H1 (cell line): Measurements from ENCODE around the gene OTOF. TPM values are rescaled to one million over a fixed set of nuclear protein-coding genes. Genes with fewer than 3 reads are reported as not detected.
A peak's percentile ranks its signal among the peaks of the same experiment; 100 is the strongest.

Source experiments
- CTCF ChIA-PET: fragments of 300-600 bp; sonication (Branson Sonifier 250); formaldehyde crosslinking; loops from one replicate; lab custom pipeline; 2021; ENCODE audit not compliant: partially characterized antibody; lab: Charles Lee
- POLR2A ChIA-PET: fragments of 300-600 bp; sonication (Branson Sonifier 250); formaldehyde crosslinking; loops from one replicate; lab custom pipeline; 2021; ENCODE audit warnings: inconsistent platforms; ENCODE audit not compliant: partially characterized antibody; lab: Charles Lee
- DNase-seq, 2 experiments: peaks; one replicate each; pipeline versions ENCODE4 v3.0.0 to v3.0.0-alpha.2; 2010 to 2022; ENCODE audit warnings: low spot score in 2 of 2, low read depth in 1 of 2, mixed read lengths in 1 of 2
- FAIRE-seq: peaks from 2 replicates; lab custom pipeline; 2011; peaks lifted over from hg19 to GRCh38; lab: Jason Lieb, UNC
- H2AFZ ChIP-seq: 2 replicates; pipeline ENCODE4 v1.8.1; 2012; ENCODE audit warnings: low read length, inconsistent platforms
- H2AK5ac ChIP-seq: 2 replicates; pipeline ENCODE4 v1.6.1; 2013; ENCODE audit warnings: low read depth, low read length
- H2BK120ac ChIP-seq: replicated peaks from 2 replicates; pipeline ENCODE3; 2013; ENCODE audit warnings: low read depth, low read length, inconsistent platforms
- H2BK12ac ChIP-seq: 2 replicates; pipeline ENCODE4 v1.6.1; 2013; ENCODE audit warnings: low read depth, low read length
- H2BK15ac ChIP-seq: 2 replicates; pipeline ENCODE4 v1.6.1; 2013; ENCODE audit warnings: low read length
- H2BK20ac ChIP-seq: 2 replicates; pipeline ENCODE4 v1.6.1; 2013; ENCODE audit warnings: low read length
- H2BK5ac ChIP-seq: 2 replicates; pipeline ENCODE4 v1.6.1; 2013; ENCODE audit warnings: low read depth, low read length
- H3K14ac ChIP-seq: 2 replicates; pipeline ENCODE4 v1.6.1; 2013; ENCODE audit warnings: inconsistent platforms; ENCODE audit not compliant: insufficient read length
- H3K18ac ChIP-seq: 2 replicates; pipeline ENCODE4 v1.6.1; 2013; ENCODE audit warnings: low read length; ENCODE audit errors: extremely low read depth
- H3K23ac ChIP-seq: 2 replicates; pipeline ENCODE4 v1.6.1; 2013; ENCODE audit warnings: inconsistent platforms; ENCODE audit not compliant: insufficient read length
- H3K23me2 ChIP-seq: 2 replicates; pipeline ENCODE4 v1.6.1; 2013; ENCODE audit warnings: low read depth, low read length
- H3K27ac ChIP-seq: 2 replicates; pipeline ENCODE4 v1.6.1; 2011; ENCODE audit warnings: low read depth, low read length, inconsistent platforms
- H3K27me3 ChIP-seq, 4 experiments: replicated peaks in 1 of 4; 1 replicate in 1 of 4; 2 replicates in 3 of 4; pipeline versions ENCODE4 v1.6.1 to v1.8.1; 2011 to 2013; ENCODE audit warnings: low read length in 3 of 4, mild to moderate bottlenecking in 3 of 4, inconsistent platforms in 2 of 4, mixed read lengths in 2 of 4, moderate library complexity in 1 of 4; ENCODE audit not compliant: control insufficient read depth in 3 of 4, insufficient read depth in 3 of 4; ENCODE audit errors: extremely low read depth in 1 of 4
- H3K36me3 ChIP-seq, 4 experiments: 2 replicates each; pipeline versions ENCODE4 v1.6.1 to v1.8.1; 2011 to 2013; ENCODE audit warnings: mild to moderate bottlenecking in 4 of 4, low read length in 3 of 4, moderate library complexity in 2 of 4, control low read depth in 1 of 4, inconsistent platforms in 1 of 4; ENCODE audit not compliant: insufficient read depth in 4 of 4, control insufficient read depth in 2 of 4
- H3K4ac ChIP-seq: replicated peaks from 2 replicates; pipeline ENCODE3; 2013; ENCODE audit warnings: low read length, low read depth, mixed read lengths, inconsistent platforms; ENCODE audit not compliant: insufficient read length
- H3K4me1 ChIP-seq, 4 experiments: replicated peaks in 1 of 4; 1 replicate in 1 of 4; 2 replicates in 3 of 4; pipeline versions ENCODE4 v1.6.1 to v1.8.1; 2011 to 2013; ENCODE audit warnings: low read length in 3 of 4, inconsistent platforms in 2 of 4, mixed read lengths in 1 of 4; ENCODE audit not compliant: insufficient read depth in 4 of 4, control insufficient read depth in 3 of 4
- H3K4me2 ChIP-seq, 2 experiments: 2 replicates each; pipeline versions ENCODE4 v1.6.1 to v1.8.1; 2011 to 2013; ENCODE audit warnings: low read depth in 2 of 2, low read length in 2 of 2, control low read depth in 1 of 2, inconsistent platforms in 1 of 2, mild to moderate bottlenecking in 1 of 2; ENCODE audit not compliant: insufficient read depth in 1 of 2
- H3K4me3 ChIP-seq, 4 experiments: fragments of 200-600, 300-600 bp in 1 of 4; sonication (generic), shearing (Covaris generic), sonication (Bioruptor Twin) in 1 of 4; 2 replicates each; pipeline versions ENCODE4 v1.5.1 to v1.8.1; 2011 to 2016; ENCODE audit warnings: low read length in 4 of 4, low read depth in 3 of 4, control low read depth in 2 of 4, inconsistent platforms in 2 of 4, mild to moderate bottlenecking in 2 of 4, mixed read lengths in 1 of 4, moderate library complexity in 1 of 4; ENCODE audit not compliant: insufficient read depth in 2 of 4; ENCODE audit errors: extremely low read depth in 1 of 4
- H3K56ac ChIP-seq: replicated peaks from 2 replicates; pipeline ENCODE3; 2013; ENCODE audit warnings: low read depth, mild to moderate bottlenecking, mixed read lengths, low read length, inconsistent platforms; ENCODE audit not compliant: insufficient read length
- H3K79me1 ChIP-seq: 2 replicates; pipeline ENCODE4 v1.6.1; 2013; ENCODE audit warnings: low read depth, low read length, control low read depth
- H3K79me2 ChIP-seq, 2 experiments: 2 replicates each; pipeline versions ENCODE4 v1.6.1 to v1.8.1; 2012 to 2013; ENCODE audit warnings: low read length in 2 of 2, mild to moderate bottlenecking in 2 of 2, inconsistent platforms in 1 of 2; ENCODE audit not compliant: insufficient read depth in 2 of 2, control insufficient read depth in 1 of 2
- H3K9ac ChIP-seq, 4 experiments: replicated peaks in 1 of 4; 1 replicate in 1 of 4; 2 replicates in 3 of 4; pipeline versions ENCODE4 v1.6.1 to v1.8.1; 2011 to 2013; ENCODE audit warnings: low read depth in 3 of 4, low read length in 3 of 4, control low read depth in 2 of 4, mild to moderate bottlenecking in 2 of 4, moderate library complexity in 2 of 4, inconsistent platforms in 1 of 4; ENCODE audit errors: extremely low read depth in 1 of 4
- H3K9me3 ChIP-seq, 2 experiments: 2 replicates each; pipeline versions ENCODE4 v1.6.1 to v1.8.1; 2012 to 2013; ENCODE audit warnings: mild to moderate bottlenecking in 2 of 2, moderate library complexity in 2 of 2, control low read depth in 1 of 2, inconsistent platforms in 1 of 2, low read depth in 1 of 2, low read length in 1 of 2, mixed read lengths in 1 of 2; ENCODE audit not compliant: insufficient read depth in 2 of 2
- H4K20me1 ChIP-seq, 2 experiments: replicated peaks in 1 of 2; 2 replicates each; pipeline versions ENCODE3 to v1.8.1; 2011 to 2013; ENCODE audit warnings: inconsistent platforms in 2 of 2, low read length in 2 of 2, mild to moderate bottlenecking in 1 of 2; ENCODE audit not compliant: insufficient read depth in 2 of 2, control insufficient read depth in 1 of 2
- H4K5ac ChIP-seq: 2 replicates; pipeline ENCODE4 v1.6.1; 2013; ENCODE audit warnings: low read length, low read depth, mixed read lengths, inconsistent platforms; ENCODE audit not compliant: insufficient read length
- H4K8ac ChIP-seq: 2 replicates; pipeline ENCODE4 v1.8.0; 2013; ENCODE audit warnings: mild to moderate bottlenecking, moderate library complexity, low read length, inconsistent platforms; ENCODE audit not compliant: insufficient read depth; ENCODE audit errors: extremely low read depth
- H4K91ac ChIP-seq: replicated peaks from 2 replicates; pipeline ENCODE3; 2013; ENCODE audit warnings: low read length, mixed read lengths, inconsistent platforms; ENCODE audit not compliant: insufficient read length
- CBX5 ChIP-seq: fragments of 300-800, 300-1000 bp; sonication (generic); IDR thresholded peaks from 2 replicates; pipeline ENCODE4 v1.7.1; 2016; ENCODE audit warnings: antibody characterized with exemption, low read length, low read depth
- CHD2 ChIP-seq: IDR thresholded peaks from 2 replicates; pipeline ENCODE4 v1.6.1; 2012; ENCODE audit warnings: low read length, improper control_type of control experiment
- EGR1 ChIP-seq: IDR thresholded peaks from 2 replicates; pipeline ENCODE4 v1.6.1; 2011; ENCODE audit warnings: low read depth, low read length, borderline replicate concordance
- NANOG ChIP-seq: IDR thresholded peaks from 2 replicates; pipeline ENCODE4 v1.6.1; 2011; ENCODE audit warnings: low read length, low read depth, mild to moderate bottlenecking, inconsistent platforms; ENCODE audit not compliant: insufficient read depth, poor library complexity, severe bottlenecking
- RBBP5 ChIP-seq: IDR thresholded peaks from 2 replicates; pipeline ENCODE4 v1.7.1; 2012; ENCODE audit warnings: low read depth, mild to moderate bottlenecking, inconsistent platforms, low read length, moderate library complexity, borderline replicate concordance
- RXRA ChIP-seq: IDR thresholded peaks from 2 replicates; pipeline ENCODE4 v1.6.1; 2011; ENCODE audit warnings: low read depth, mild to moderate bottlenecking, low read length, moderate library complexity; ENCODE audit not compliant: insufficient read depth
- WGBS, 2 experiments: shearing (Covaris generic) in 1 of 2; methylation state at CpG; one replicate each; pipeline versions ENCODE4 v1.1.6 to v1.1.7; 2013 to 2015; ENCODE audit warnings: low lambda C conversion rate in 2 of 2, mixed read lengths in 2 of 2, inconsistent platforms in 1 of 2, low coverage in 1 of 2, missing lambda C conversion rate in 1 of 2; ENCODE audit not compliant: insufficient replicate concordance in 2 of 2, insufficient coverage in 1 of 2, insufficient read length in 1 of 2; ENCODE audit errors: extremely low coverage in 1 of 2, missing lambda C conversion rate in 1 of 2; 5-methylcytosine and 5-hydroxymethylcytosine counted together
- polyA plus RNA-seq, 7 experiments: library from polyadenylated mRNA; depleted of rRNA in 3 of 7; stranded (reverse) in 5 of 7; unstranded in 2 of 7; fragments of >200 nt in 5 of 7; fragments of 200-250 nt in 2 of 7; gene quantifications; 1 replicate in 5 of 7; 2 replicates in 1 of 7; 4 replicates in 1 of 7; pipeline versions ENCODE4 v1.2.1 to v1.2.3, GENCODE V29; 2011 to 2013; ENCODE audit warnings: missing spikeins in 2 of 7, mixed read lengths in 2 of 7
- total RNA-seq: library from RNA; stranded (reverse); fragmentation: NEBNext Ultra II Directional; extraction: Animal tissue kit (Norgen Biotek cat#: 25700); gene quantifications from 2 replicates; pipeline ENCODE4 v1.2.1, GENCODE V29; 2021
- TF ChIP-seq, protein P1 (sequence below): IDR thresholded peaks from 2 replicates; pipeline ENCODE4 v1.6.1; 2012; ENCODE audit warnings: inconsistent platforms
- TF ChIP-seq, protein P2 (sequence below), 3 experiments: IDR thresholded peaks; 1 replicate in 2 of 3; 2 replicates in 1 of 3; pipeline versions ENCODE4 v1.5.1 to v1.6.1; 2011; ENCODE audit warnings: low read length in 3 of 3, mild to moderate bottlenecking in 3 of 3, inconsistent platforms in 2 of 3, low read depth in 1 of 3, moderate library complexity in 1 of 3; ENCODE audit not compliant: insufficient read depth in 1 of 3; ENCODE audit errors: control extremely low read depth in 1 of 3

The OTOF gene
- total and polyA plus RNA-seq, 2 of the 8 experiments (the other 6 are each of a cell fraction or from before 2014, with no cell fraction given), result 0.06 TPM; not detected in 1

DNA sequence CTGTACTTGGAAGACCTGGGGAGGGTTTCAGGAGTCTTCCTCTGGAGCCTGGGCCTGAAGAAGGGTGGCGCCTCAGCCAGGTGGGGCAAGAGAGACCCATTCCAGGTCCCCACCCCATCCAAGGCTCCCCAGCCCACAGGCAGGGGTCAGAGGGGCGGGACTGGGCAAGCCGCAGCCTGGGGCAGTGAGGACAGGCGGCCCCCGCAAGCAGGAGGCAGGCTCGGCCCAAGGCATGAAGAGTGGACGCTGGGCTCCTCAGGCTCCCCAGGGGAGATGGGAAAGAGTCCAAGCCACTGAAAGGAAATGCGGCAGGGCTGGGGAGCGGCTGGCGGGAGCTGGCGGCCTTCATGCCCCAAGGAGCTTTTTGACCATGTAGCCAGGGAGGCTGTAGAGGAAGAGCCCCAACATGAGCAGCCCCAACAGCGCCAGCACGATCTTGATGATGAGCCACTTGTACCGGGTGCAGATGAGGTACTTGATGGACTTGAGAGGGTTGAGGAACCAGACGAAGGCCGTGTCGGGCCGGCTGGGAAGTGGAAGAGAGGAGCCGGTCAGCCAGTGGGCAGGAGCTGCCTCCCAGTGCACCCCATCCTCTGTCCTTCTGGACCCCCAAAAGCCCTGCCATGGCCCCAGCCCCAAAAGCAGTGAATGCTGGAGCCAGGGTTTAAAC, 20.1 kb downstream of the OTOF start:
- Histone ChIP-seq H3K27me3 (no peaks in the 10 kb centered on the region), H4K8ac (peak overlapping the region; percentile 72), H3K27ac (no peak overlapping the region), H3K4me3 (no peak overlapping the region), H3K18ac (no peak overlapping the region), H3K4ac (no peak overlapping the region), H3K9me3 (no peaks in the 10 kb centered on the region), H3K56ac (no peak overlapping the region), H2BK120ac (no peak overlapping the region), H2BK12ac (no peak overlapping the region), H3K4me1 (peaks cover 0 to 13% (median 0%) of the 10 kb centered on the region in 4 experiments; a peak in 3 of 7 replicates), H3K14ac (no peak overlapping the region), H3K79me1 (no peaks in the 10 kb centered on the region), H4K20me1 (no peaks in the 10 kb centered on the region), H3K36me3 (no peaks in the 10 kb centered on the region), H2BK5ac (no peak overlapping the region), H3K23ac (no peak overlapping the region), H3K79me2 (no peaks in the 10 kb centered on the region), H3K4me2 (no peak overlapping the region; a peak in 1 of 4 replicates), H2BK20ac (no peak overlapping the region), H2BK15ac (no peak overlapping the region), H3K9ac (no peak overlapping the region), H4K5ac (no peak overlapping the region), H2AFZ (no peak overlapping the region), H3K23me2 (no peaks in the 10 kb centered on the region), H2AK5ac (no peak overlapping the region), H4K91ac (no peak overlapping the region)
- DNase-seq (no peak), FAIRE-seq (no peak)
- ChIA-PET POLR2A (interaction anchor here (1.4 kb wide), 1 partner anchor 9 kb away, joined by 4 read pairs; no protein-coding TSS in a partner anchor), CTCF (interaction anchor here (0.6 to 6.3 kb wide), 13 partner anchors 10 to 270 kb away, joined by 3 to 25 read pairs (median 4); no protein-coding TSS in a partner anchor)
- WGBS, 2 experiments, result 89% methylated on average over 17 of the region's 19 CpGs; no CpG with 5 or more reads in 1 of the 2 experiments
- TF ChIP-seq RXRA, result no peak
- no peak for TF ChIP-seq CBX5
- no peak for TF ChIP-seq EGR1
- TF ChIP-seq, protein P1, sequence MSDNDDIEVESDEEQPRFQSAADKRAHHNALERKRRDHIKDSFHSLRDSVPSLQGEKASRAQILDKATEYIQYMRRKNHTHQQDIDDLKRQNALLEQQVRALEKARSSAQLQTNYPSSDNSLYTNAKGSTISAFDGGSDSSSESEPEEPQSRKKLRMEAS, result no peak
- TF ChIP-seq, protein P2, sequence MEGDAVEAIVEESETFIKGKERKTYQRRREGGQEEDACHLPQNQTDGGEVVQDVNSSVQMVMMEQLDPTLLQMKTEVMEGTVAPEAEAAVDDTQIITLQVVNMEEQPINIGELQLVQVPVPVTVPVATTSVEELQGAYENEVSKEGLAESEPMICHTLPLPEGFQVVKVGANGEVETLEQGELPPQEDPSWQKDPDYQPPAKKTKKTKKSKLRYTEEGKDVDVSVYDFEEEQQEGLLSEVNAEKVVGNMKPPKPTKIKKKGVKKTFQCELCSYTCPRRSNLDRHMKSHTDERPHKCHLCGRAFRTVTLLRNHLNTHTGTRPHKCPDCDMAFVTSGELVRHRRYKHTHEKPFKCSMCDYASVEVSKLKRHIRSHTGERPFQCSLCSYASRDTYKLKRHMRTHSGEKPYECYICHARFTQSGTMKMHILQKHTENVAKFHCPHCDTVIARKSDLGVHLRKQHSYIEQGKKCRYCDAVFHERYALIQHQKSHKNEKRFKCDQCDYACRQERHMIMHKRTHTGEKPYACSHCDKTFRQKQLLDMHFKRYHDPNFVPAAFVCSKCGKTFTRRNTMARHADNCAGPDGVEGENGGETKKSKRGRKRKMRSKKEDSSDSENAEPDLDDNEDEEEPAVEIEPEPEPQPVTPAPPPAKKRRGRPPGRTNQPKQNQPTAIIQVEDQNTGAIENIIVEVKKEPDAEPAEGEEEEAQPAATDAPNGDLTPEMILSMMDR (IDR thresholded peaks at IDR 0.05; ENCODE audit: control extremely low read depth in 1 of 3, insufficient read depth in 1 of 3, low read depth in 1 of 3, low read length in 3 of 3), result no peak
- TF ChIP-seq RBBP5, result no peak
- no peak for TF ChIP-seq NANOG
- no peak for TF ChIP-seq CHD2
